GM21528 (cell line): ENCODE results near the gene CRADD.

Experiments used
- ATAC-seq: cut with Tn5 transposase; IDR thresholded peaks from one replicate; pipeline ENCODE4 v1.9.1; 2021; ENCODE audit warnings: mild to moderate bottlenecking, moderate library complexity; ENCODE audit not compliant: unreplicated experiment, low FRiP score

Gene CRADD

GRCh38 chr12:93831374-93831773 is 154.2 kb downstream of the CRADD start:
- no peak for ATAC-seq

DNA sequence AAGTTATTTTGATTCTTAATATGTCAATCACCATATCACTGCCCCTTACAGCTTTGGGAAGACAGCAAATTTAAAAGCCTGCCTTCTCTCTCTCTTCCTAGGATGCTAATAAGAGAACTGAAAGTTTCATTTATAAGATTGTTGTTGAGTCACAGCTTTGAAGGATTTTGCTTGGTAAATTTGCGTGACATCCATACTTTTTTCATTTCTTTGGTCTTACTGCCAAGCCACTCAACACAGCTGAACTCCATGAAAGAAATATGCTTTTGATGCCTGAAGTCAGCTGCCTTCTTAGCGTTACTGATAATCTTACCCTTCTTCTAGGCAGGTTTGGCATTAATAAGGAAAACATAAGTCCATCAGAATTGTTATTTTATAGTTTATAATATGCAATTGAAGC is 155.0 kb downstream of the CRADD start:
- no peak for ATAC-seq

- ATAC-seq, result no peak
These were observed 156.8 kb downstream of the CRADD start for GRCh38 chr12:93833946-93834345.

GRCh38 chr12:93836620-93837260 is 159.6 kb downstream of the CRADD start:
- no peak for ATAC-seq

- ATAC-seq, result no peak
These were observed 161.0 kb downstream of the CRADD start for GRCh38 chr12:93838193-93838592.

DNA sequence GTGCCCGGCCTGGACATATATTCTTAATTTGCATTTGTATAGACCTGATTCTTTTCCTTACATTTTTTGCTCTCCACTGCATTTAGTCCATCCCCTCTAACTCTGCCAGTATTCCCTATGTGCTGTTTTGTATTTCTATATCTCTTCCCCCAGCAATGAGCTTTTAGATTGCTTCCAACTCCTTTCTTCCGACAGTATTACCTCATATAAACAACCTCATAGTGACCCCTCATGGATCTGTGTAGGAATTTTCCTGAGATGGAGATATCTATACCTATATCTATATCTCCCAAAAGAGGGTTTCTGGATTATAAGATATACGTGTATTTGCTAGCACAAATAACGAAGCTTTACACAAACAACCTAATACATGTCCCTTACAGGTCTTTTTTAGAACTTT is 161.9 kb downstream of the CRADD start:
- ATAC-seq, result no peak

GRCh38 chr12:93841671-93842070 is 164.5 kb downstream of the CRADD start:
- ATAC-seq, result no peak

DNA sequence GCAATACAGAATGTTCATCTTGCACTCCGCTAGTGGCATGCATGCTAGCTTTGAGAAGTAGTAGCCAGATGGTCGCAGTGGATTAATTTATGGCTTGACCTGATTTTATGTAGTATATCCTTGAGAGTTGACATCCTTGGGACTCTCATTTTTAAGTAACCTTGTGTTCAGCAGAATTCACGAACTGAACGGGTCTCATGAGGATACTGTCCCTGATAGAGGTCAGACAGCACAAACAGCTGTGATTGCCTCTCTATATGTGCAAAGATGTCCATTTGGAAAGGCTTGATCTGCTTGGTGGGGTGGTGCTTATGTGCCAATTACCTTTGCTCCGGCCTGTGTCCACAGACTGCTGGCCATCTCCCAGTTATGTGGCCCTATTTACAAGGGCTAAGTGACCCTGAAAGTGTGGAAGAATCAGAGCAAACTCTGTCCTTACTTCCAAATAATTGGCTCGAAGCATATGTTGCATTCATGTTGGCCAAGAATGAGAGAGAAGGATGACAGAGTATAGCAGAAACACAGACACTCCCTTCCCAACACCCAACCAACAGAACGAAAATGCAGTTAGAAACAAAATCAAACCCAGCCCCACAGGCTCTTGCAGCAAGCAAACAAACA is 167.1 kb downstream of the CRADD start:
- no peak for ATAC-seq

DNA sequence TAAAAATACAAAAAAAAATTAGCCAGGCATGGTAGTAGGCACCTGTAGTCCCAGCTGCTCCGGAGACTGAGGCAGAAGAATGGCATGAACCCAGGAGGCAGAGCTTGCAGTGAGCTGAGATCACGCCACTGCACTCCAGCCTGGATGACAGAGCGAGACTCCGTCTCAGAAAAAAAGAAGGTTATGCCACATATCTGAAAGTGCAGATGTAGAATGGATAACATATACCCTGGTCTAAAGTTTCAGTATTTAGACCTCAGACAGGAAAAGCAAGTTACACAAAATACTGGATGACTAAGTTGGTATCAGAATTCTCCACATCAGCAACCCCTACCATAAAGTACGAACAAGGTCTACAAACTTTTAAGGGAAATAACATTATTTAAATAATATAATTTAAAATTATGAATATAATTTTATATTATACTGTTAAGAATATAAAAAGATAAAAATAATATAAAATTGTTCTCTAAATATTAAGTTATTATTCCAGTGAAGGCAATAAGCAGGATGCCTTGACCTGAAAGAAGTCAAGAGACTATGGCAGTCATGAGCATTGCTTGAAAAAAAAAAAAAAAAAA is 169.9 kb downstream of the CRADD start:
- no peak for ATAC-seq

DNA sequence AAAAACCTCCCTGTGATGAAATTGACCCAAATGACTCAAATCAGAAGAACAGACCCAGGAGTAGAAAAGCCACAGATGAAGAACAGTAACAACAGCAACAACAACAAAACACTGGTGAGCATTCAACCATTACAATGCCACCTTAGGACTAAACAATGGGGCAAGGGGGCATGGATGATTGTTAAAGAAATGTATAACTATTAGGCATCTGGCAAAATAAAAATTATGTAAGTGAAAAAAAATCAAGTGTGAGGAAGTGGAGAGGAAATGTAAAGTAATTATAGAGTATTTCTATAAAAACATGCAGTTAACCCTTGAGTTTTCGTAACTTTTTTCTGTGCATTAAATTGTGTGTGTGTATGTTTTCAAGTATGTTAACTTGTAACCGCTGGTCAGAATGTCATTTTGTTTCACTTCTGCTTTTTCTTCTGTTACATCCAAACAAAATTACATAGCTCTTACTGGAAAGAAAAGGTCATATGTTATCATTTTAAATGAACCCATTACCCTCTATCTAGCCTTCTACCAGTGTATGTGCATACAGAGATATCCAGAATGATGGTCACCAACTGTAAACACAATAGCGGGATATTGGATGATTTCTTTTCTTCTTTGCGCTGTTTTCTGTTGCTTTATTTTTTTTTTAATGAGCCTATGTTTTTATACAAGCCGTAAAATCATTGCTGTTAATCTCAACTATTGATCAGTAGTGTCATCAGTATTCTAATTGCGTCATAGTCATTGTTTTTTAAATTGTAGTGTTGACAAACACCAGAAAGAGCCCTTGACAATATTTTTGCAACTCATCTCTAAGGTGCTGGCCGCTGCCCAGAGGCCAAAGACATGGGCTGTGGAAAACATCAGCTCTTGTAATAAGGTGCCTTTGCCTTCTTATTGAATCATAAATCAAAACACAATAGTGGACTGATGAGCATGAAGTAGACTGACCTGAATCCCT is 170.6 kb downstream of the CRADD start:
- ATAC-seq, result peak; percentile 88

DNA sequence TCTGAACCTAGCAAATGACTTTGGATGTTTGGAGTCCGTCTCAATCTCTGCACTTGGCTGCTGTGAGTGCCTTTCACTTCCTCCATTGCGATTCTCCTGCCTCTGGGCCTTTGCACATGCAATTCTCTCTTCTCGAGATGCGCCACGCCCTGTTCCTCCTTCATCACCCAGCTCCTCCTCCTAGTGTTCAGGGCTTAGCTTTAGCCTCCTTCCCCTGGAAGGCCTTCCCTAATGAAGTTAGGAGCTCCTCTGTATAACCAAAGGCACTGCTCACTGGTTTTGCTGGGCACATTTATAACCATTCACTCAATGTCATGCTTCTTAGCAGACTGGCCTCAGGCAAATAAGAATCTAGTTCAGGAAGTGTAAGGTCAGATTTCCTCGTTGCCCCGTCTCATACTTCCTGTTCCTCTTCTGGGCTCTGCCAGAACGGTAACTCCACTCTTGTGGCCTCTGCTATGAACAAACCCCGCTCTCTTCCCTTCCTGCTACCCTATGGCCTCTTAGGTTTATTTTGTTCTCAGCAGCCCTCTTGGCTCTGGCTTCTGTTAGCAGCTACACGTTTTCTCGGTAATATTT is 171.4 kb downstream of the CRADD start:
- no peak for ATAC-seq

- ATAC-seq, result no peak
These were observed 172.8 kb downstream of the CRADD start for GRCh38 chr12:93849946-93850345.

GRCh38 chr12:93850481-93851256 is 173.5 kb downstream of the CRADD start:
- no peak for ATAC-seq

DNA sequence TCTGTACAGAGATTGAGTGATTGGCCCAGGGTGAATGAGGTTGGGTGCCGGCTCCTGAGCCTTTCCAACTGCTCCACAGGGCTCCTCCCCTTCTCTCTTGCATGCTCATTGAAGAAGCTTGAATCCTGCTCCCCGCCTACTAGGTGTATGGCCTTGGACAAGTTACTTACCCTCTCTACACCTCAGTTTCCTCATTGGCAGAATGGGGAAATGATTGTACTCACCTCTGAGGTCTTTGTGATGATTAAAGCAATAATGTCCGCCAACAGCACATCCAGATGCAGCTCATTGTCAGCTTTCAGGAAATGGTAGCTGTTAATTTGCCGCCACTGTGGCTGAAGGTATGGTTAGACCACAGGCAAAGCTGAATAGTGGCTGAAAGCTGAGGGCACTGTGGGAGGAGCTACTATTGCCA is 174.1 kb downstream of the CRADD start:
- no peak for ATAC-seq

GRCh38 chr12:93852173-93852591 is 175.0 kb downstream of the CRADD start:
- no peak for ATAC-seq

DNA sequence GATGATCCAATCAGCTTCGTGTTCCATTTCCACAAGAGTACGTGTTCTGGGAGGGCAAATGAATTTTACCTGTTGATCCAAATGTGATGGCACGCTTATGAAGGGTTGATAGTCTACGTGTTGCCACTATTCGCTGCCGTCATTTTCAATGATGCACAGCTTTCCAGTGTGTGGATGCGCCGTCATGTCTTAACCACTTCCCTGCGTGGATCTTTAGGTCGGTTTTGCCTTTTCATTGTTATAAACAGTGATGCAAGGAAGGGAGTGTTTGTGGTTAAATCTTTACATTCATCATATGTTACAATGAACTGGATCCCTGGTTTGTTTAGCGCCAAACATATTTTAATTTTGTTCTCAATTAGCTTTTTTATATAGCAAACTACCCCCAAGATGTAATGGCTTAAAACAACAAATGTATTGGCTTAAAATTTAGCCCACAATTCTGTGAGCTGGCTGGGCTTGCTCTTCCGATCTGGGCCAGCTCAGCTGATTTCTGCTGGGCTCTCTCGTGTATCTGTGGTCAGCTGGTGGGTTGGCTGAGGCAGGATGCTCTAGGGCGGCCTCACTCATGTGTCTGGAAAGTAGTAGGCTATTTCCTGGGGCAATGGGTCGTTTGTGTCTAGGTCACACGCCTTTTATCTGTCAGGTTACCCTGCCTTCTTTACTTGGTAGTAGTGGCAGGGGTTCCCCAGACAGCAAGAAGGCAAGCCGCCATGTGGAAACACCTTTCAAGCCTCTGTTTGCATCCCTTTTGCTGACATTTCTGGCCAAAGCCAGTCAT is 176.7 kb downstream of the CRADD start:
- ATAC-seq, result no peak

GRCh38 chr12:93855261-93855660 is 178.1 kb downstream of the CRADD start:
- ATAC-seq, result no peak

GRCh38 chr12:93856611-93857010 is 179.4 kb downstream of the CRADD start:
- ATAC-seq, result no peak

- no peak for ATAC-seq
These were observed 180.2 kb downstream of the CRADD start for GRCh38 chr12:93857279-93857938.
